H1 (cell line): ENCODE measurements around the gene ZSWIM4. TPM values are rescaled to one million over a fixed set of nuclear protein-coding genes. Genes with fewer than 3 reads are reported as not detected.
A peak's percentile ranks its signal among the peaks of the same experiment; 100 is the strongest.

ENCODE experiments used
- CTCF ChIA-PET: fragments of 300-600 bp; sonication (Branson Sonifier 250); formaldehyde crosslinking; loops from one replicate; lab custom pipeline; 2021; ENCODE audit not compliant: partially characterized antibody; lab: Charles Lee
- POLR2A ChIA-PET: fragments of 300-600 bp; sonication (Branson Sonifier 250); formaldehyde crosslinking; loops from one replicate; lab custom pipeline; 2021; ENCODE audit warnings: inconsistent platforms; ENCODE audit not compliant: partially characterized antibody; lab: Charles Lee
- DNase-seq, 2 experiments: peaks; one replicate each; pipeline versions ENCODE4 v3.0.0 to v3.0.0-alpha.2; 2010 to 2022; ENCODE audit warnings: low spot score in 2 of 2, low read depth in 1 of 2, mixed read lengths in 1 of 2
- FAIRE-seq: peaks from 2 replicates; lab custom pipeline; 2011; peaks lifted over from hg19 to GRCh38; lab: Jason Lieb, UNC
- H2AFZ ChIP-seq: 2 replicates; pipeline ENCODE4 v1.8.1; 2012; ENCODE audit warnings: low read length, inconsistent platforms
- H2AK5ac ChIP-seq: 2 replicates; pipeline ENCODE4 v1.6.1; 2013; ENCODE audit warnings: low read depth, low read length
- H2BK120ac ChIP-seq: replicated peaks from 2 replicates; pipeline ENCODE3; 2013; ENCODE audit warnings: low read depth, low read length, inconsistent platforms
- H2BK12ac ChIP-seq: 2 replicates; pipeline ENCODE4 v1.6.1; 2013; ENCODE audit warnings: low read depth, low read length
- H2BK15ac ChIP-seq: 2 replicates; pipeline ENCODE4 v1.6.1; 2013; ENCODE audit warnings: low read length
- H2BK20ac ChIP-seq: 2 replicates; pipeline ENCODE4 v1.6.1; 2013; ENCODE audit warnings: low read length
- H2BK5ac ChIP-seq: 2 replicates; pipeline ENCODE4 v1.6.1; 2013; ENCODE audit warnings: low read depth, low read length
- H3K14ac ChIP-seq: 2 replicates; pipeline ENCODE4 v1.6.1; 2013; ENCODE audit warnings: inconsistent platforms; ENCODE audit not compliant: insufficient read length
- H3K18ac ChIP-seq: 2 replicates; pipeline ENCODE4 v1.6.1; 2013; ENCODE audit warnings: low read length; ENCODE audit errors: extremely low read depth
- H3K23ac ChIP-seq: 2 replicates; pipeline ENCODE4 v1.6.1; 2013; ENCODE audit warnings: inconsistent platforms; ENCODE audit not compliant: insufficient read length
- H3K23me2 ChIP-seq: 2 replicates; pipeline ENCODE4 v1.6.1; 2013; ENCODE audit warnings: low read depth, low read length
- H3K27ac ChIP-seq: 2 replicates; pipeline ENCODE4 v1.6.1; 2011; ENCODE audit warnings: low read depth, low read length, inconsistent platforms
- H3K27me3 ChIP-seq, 4 experiments: replicated peaks in 1 of 4; 1 replicate in 1 of 4; 2 replicates in 3 of 4; pipeline versions ENCODE4 v1.6.1 to v1.8.1; 2011 to 2013; ENCODE audit warnings: low read length in 3 of 4, mild to moderate bottlenecking in 3 of 4, inconsistent platforms in 2 of 4, mixed read lengths in 2 of 4, moderate library complexity in 1 of 4; ENCODE audit not compliant: control insufficient read depth in 3 of 4, insufficient read depth in 3 of 4; ENCODE audit errors: extremely low read depth in 1 of 4
- H3K36me3 ChIP-seq, 4 experiments: 2 replicates each; pipeline versions ENCODE4 v1.6.1 to v1.8.1; 2011 to 2013; ENCODE audit warnings: mild to moderate bottlenecking in 4 of 4, low read length in 3 of 4, moderate library complexity in 2 of 4, control low read depth in 1 of 4, inconsistent platforms in 1 of 4; ENCODE audit not compliant: insufficient read depth in 4 of 4, control insufficient read depth in 2 of 4
- H3K4ac ChIP-seq: replicated peaks from 2 replicates; pipeline ENCODE3; 2013; ENCODE audit warnings: low read length, low read depth, mixed read lengths, inconsistent platforms; ENCODE audit not compliant: insufficient read length
- H3K4me1 ChIP-seq, 4 experiments: replicated peaks in 1 of 4; 1 replicate in 1 of 4; 2 replicates in 3 of 4; pipeline versions ENCODE4 v1.6.1 to v1.8.1; 2011 to 2013; ENCODE audit warnings: low read length in 3 of 4, inconsistent platforms in 2 of 4, mixed read lengths in 1 of 4; ENCODE audit not compliant: insufficient read depth in 4 of 4, control insufficient read depth in 3 of 4
- H3K4me2 ChIP-seq, 2 experiments: 2 replicates each; pipeline versions ENCODE4 v1.6.1 to v1.8.1; 2011 to 2013; ENCODE audit warnings: low read depth in 2 of 2, low read length in 2 of 2, control low read depth in 1 of 2, inconsistent platforms in 1 of 2, mild to moderate bottlenecking in 1 of 2; ENCODE audit not compliant: insufficient read depth in 1 of 2
- H3K4me3 ChIP-seq, 4 experiments: fragments of 200-600, 300-600 bp in 1 of 4; sonication (generic), shearing (Covaris generic), sonication (Bioruptor Twin) in 1 of 4; 2 replicates each; pipeline versions ENCODE4 v1.5.1 to v1.8.1; 2011 to 2016; ENCODE audit warnings: low read length in 4 of 4, low read depth in 3 of 4, control low read depth in 2 of 4, inconsistent platforms in 2 of 4, mild to moderate bottlenecking in 2 of 4, mixed read lengths in 1 of 4, moderate library complexity in 1 of 4; ENCODE audit not compliant: insufficient read depth in 2 of 4; ENCODE audit errors: extremely low read depth in 1 of 4
- H3K56ac ChIP-seq: replicated peaks from 2 replicates; pipeline ENCODE3; 2013; ENCODE audit warnings: low read depth, mild to moderate bottlenecking, mixed read lengths, low read length, inconsistent platforms; ENCODE audit not compliant: insufficient read length
- H3K79me1 ChIP-seq: 2 replicates; pipeline ENCODE4 v1.6.1; 2013; ENCODE audit warnings: low read depth, low read length, control low read depth
- H3K79me2 ChIP-seq, 2 experiments: 2 replicates each; pipeline versions ENCODE4 v1.6.1 to v1.8.1; 2012 to 2013; ENCODE audit warnings: low read length in 2 of 2, mild to moderate bottlenecking in 2 of 2, inconsistent platforms in 1 of 2; ENCODE audit not compliant: insufficient read depth in 2 of 2, control insufficient read depth in 1 of 2
- H3K9ac ChIP-seq, 4 experiments: replicated peaks in 1 of 4; 1 replicate in 1 of 4; 2 replicates in 3 of 4; pipeline versions ENCODE4 v1.6.1 to v1.8.1; 2011 to 2013; ENCODE audit warnings: low read depth in 3 of 4, low read length in 3 of 4, control low read depth in 2 of 4, mild to moderate bottlenecking in 2 of 4, moderate library complexity in 2 of 4, inconsistent platforms in 1 of 4; ENCODE audit errors: extremely low read depth in 1 of 4
- H3K9me3 ChIP-seq, 2 experiments: 2 replicates each; pipeline versions ENCODE4 v1.6.1 to v1.8.1; 2012 to 2013; ENCODE audit warnings: mild to moderate bottlenecking in 2 of 2, moderate library complexity in 2 of 2, control low read depth in 1 of 2, inconsistent platforms in 1 of 2, low read depth in 1 of 2, low read length in 1 of 2, mixed read lengths in 1 of 2; ENCODE audit not compliant: insufficient read depth in 2 of 2
- H4K20me1 ChIP-seq, 2 experiments: replicated peaks in 1 of 2; 2 replicates each; pipeline versions ENCODE3 to v1.8.1; 2011 to 2013; ENCODE audit warnings: inconsistent platforms in 2 of 2, low read length in 2 of 2, mild to moderate bottlenecking in 1 of 2; ENCODE audit not compliant: insufficient read depth in 2 of 2, control insufficient read depth in 1 of 2
- H4K5ac ChIP-seq: 2 replicates; pipeline ENCODE4 v1.6.1; 2013; ENCODE audit warnings: low read length, low read depth, mixed read lengths, inconsistent platforms; ENCODE audit not compliant: insufficient read length
- H4K8ac ChIP-seq: 2 replicates; pipeline ENCODE4 v1.8.0; 2013; ENCODE audit warnings: mild to moderate bottlenecking, moderate library complexity, low read length, inconsistent platforms; ENCODE audit not compliant: insufficient read depth; ENCODE audit errors: extremely low read depth
- H4K91ac ChIP-seq: replicated peaks from 2 replicates; pipeline ENCODE3; 2013; ENCODE audit warnings: low read length, mixed read lengths, inconsistent platforms; ENCODE audit not compliant: insufficient read length
- BRCA1 ChIP-seq: IDR thresholded peaks from 2 replicates; pipeline ENCODE4 v1.6.1; 2012; ENCODE audit warnings: low read depth, low read length, improper control_type of control experiment
- CEBPB ChIP-seq: IDR thresholded peaks from 2 replicates; pipeline ENCODE4 v1.6.1; 2012; ENCODE audit warnings: low read depth, low read length
- FOSL1 ChIP-seq: IDR thresholded peaks from 2 replicates; pipeline ENCODE4 v1.6.1; 2011; ENCODE audit warnings: mild to moderate bottlenecking, low read depth, low read length, moderate library complexity; ENCODE audit not compliant: insufficient read depth
- GABPA ChIP-seq: IDR thresholded peaks from 2 replicates; pipeline ENCODE4 v1.6.1; 2011; ENCODE audit warnings: mild to moderate bottlenecking, low read length, moderate library complexity, borderline replicate concordance; ENCODE audit not compliant: insufficient read depth
- KDM5A ChIP-seq: fragments of 200-600 bp; IDR thresholded peaks from 2 replicates; pipeline ENCODE4 v1.7.1; 2012; ENCODE audit warnings: mild to moderate bottlenecking, low read length, inconsistent platforms, mixed read lengths
- SAP30 ChIP-seq: fragments of 300-600 bp; sonication (generic); IDR thresholded peaks from 2 replicates; pipeline ENCODE4 v1.7.1; 2012; ENCODE audit warnings: low read length, moderate library complexity, mild to moderate bottlenecking, inconsistent platforms; ENCODE audit not compliant: insufficient read depth, insufficient replicate concordance
- SIX5 ChIP-seq: IDR thresholded peaks from 2 replicates; pipeline ENCODE4 v1.6.1; 2011; ENCODE audit warnings: mild to moderate bottlenecking, low read depth, low read length
- SP2 ChIP-seq: IDR thresholded peaks from 2 replicates; pipeline ENCODE4 v1.6.1; 2012; ENCODE audit warnings: mild to moderate bottlenecking, low read length, inconsistent platforms
- SP4 ChIP-seq: IDR thresholded peaks from 2 replicates; pipeline ENCODE4 v1.6.1; 2012; ENCODE audit warnings: low read length, inconsistent platforms
- TAF7 ChIP-seq: optimal IDR thresholded peaks from 2 replicates; pipeline ENCODE3; 2011; ENCODE audit warnings: low read depth, mild to moderate bottlenecking, inconsistent platforms, low read length, moderate library complexity, borderline replicate concordance
- TEAD4 ChIP-seq: IDR thresholded peaks from 2 replicates; pipeline ENCODE4 v1.6.1; 2012; ENCODE audit warnings: low read depth, low read length, inconsistent platforms, mixed read lengths
- WGBS, 2 experiments: shearing (Covaris generic) in 1 of 2; methylation state at CpG; one replicate each; pipeline versions ENCODE4 v1.1.6 to v1.1.7; 2013 to 2015; ENCODE audit warnings: low lambda C conversion rate in 2 of 2, mixed read lengths in 2 of 2, inconsistent platforms in 1 of 2, low coverage in 1 of 2, missing lambda C conversion rate in 1 of 2; ENCODE audit not compliant: insufficient replicate concordance in 2 of 2, insufficient coverage in 1 of 2, insufficient read length in 1 of 2; ENCODE audit errors: extremely low coverage in 1 of 2, missing lambda C conversion rate in 1 of 2; 5-methylcytosine and 5-hydroxymethylcytosine counted together
- polyA plus RNA-seq, 7 experiments: library from polyadenylated mRNA; depleted of rRNA in 3 of 7; stranded (reverse) in 5 of 7; unstranded in 2 of 7; fragments of >200 nt in 5 of 7; fragments of 200-250 nt in 2 of 7; gene quantifications; 1 replicate in 5 of 7; 2 replicates in 1 of 7; 4 replicates in 1 of 7; pipeline versions ENCODE4 v1.2.1 to v1.2.3, GENCODE V29; 2011 to 2013; ENCODE audit warnings: missing spikeins in 2 of 7, mixed read lengths in 2 of 7
- total RNA-seq: library from RNA; stranded (reverse); fragmentation: NEBNext Ultra II Directional; extraction: Animal tissue kit (Norgen Biotek cat#: 25700); gene quantifications from 2 replicates; pipeline ENCODE4 v1.2.1, GENCODE V29; 2021

Gene ZSWIM4
- total and polyA plus RNA-seq, 2 of the 8 experiments (the other 6 are each of a cell fraction or from before 2014, with no cell fraction given) = 12.2 to 31.1 TPM

- H3K4me2 ChIP-seq = peak overlapping the region in 1 of 2 experiments; percentile 55; a peak in 1 of 4 replicates
- no peak for TF ChIP-seq KDM5A
- TF ChIP-seq BRCA1 = no peak
- no peak for TF ChIP-seq GABPA
- TF ChIP-seq SP4 = no peak
- TF ChIP-seq TEAD4 = no peak
- TF ChIP-seq SIX5 = no peak
- no peak for TF ChIP-seq FOSL1
- no peak for TF ChIP-seq SAP30
- TF ChIP-seq SP2 = no peak
- no peak for TF ChIP-seq CEBPB
- no peak for TF ChIP-seq TAF7
These were observed 39.2 kb downstream of the ZSWIM4 start for GRCh38 chr19:13834244-13835069.

More at GRCh38 chr19:13834244-13835069, 39.2 kb downstream of the ZSWIM4 start:
- no peaks in the 10 kb centered on the region for H3K9me3 ChIP-seq
- no peak overlapping the region for H3K27ac ChIP-seq
- no peak overlapping the region for H3K23ac ChIP-seq
- no peak overlapping the region for H3K14ac ChIP-seq
- H2BK20ac ChIP-seq = no peak overlapping the region
- peak overlapping the region; percentile 70 for H4K91ac ChIP-seq
- POLR2A ChIA-PET = interaction anchor here (0.8 to 4.0 kb wide), 9 partner anchors 9 to 60 kb away, joined by 3 to 28 read pairs (median 5); no protein-coding TSS in a partner anchor
- no peak overlapping the region for H2BK120ac ChIP-seq
- no peak for FAIRE-seq
- no peak overlapping the region; the same call in 1 of the 2 replicates for H4K8ac ChIP-seq
- H3K79me2 ChIP-seq = no peaks in the 10 kb centered on the region
- WGBS, 2 experiments = 89% methylated on average over 14 of the region's 14 CpGs; no CpG with 5 or more reads in 1 of the 2 experiments
- CTCF ChIA-PET = interaction anchor here (0.7 to 4.5 kb wide), 17 partner anchors 9 to 51 kb away, joined by 3 to 52 read pairs (median 4); no protein-coding TSS in a partner anchor
- no peak overlapping the region for H3K9ac ChIP-seq
- H3K4ac ChIP-seq = no peak overlapping the region
- peak overlapping the region; percentile 72 for H2BK15ac ChIP-seq
- no peak overlapping the region for H2AFZ ChIP-seq
- H4K20me1 ChIP-seq = peaks cover 0 to 5% of the 10 kb centered on the region in 2 experiments
- H2BK12ac ChIP-seq = peak overlapping the region; percentile 75; the same call in 1 of the 2 replicates
- peaks cover 0 to 12% (median 6%) of the 10 kb centered on the region in 4 experiments; a peak in 4 of 8 replicates for H3K36me3 ChIP-seq
- H2AK5ac ChIP-seq = no peak overlapping the region; the same call in 1 of the 2 replicates
- peaks cover 7% of the 10 kb centered on the region for H3K23me2 ChIP-seq
- DNase-seq = no peak
- H3K27me3 ChIP-seq = no peaks in the 10 kb centered on the region
- no peak overlapping the region for H2BK5ac ChIP-seq
- H3K18ac ChIP-seq = no peak overlapping the region; the same call in 1 of the 2 replicates
- H3K56ac ChIP-seq = no peak overlapping the region
- peaks cover 0 to 13% (median 6%) of the 10 kb centered on the region in 4 experiments; a peak in 5 of 7 replicates for H3K4me1 ChIP-seq
- peak overlapping the region in 3 of 4 experiments; percentile 5 to 63 (median 19); a peak in 3 of 8 replicates for H3K4me3 ChIP-seq
- H4K5ac ChIP-seq = no peak overlapping the region
- H3K79me1 ChIP-seq = no peaks in the 10 kb centered on the region
